Trophoblast cell (in vitro differentiated cells and primary cell): ENCODE measurements around the gene MYB.

Experiments used
- DNase-seq, 2 donors: peaks; one replicate each; pipeline ENCODE4 v3.0.0-alpha.2; 2016
- H2AFZ ChIP-seq: 2 replicates; pipeline ENCODE4 v1.6.1; 2013; ENCODE audit warnings: low read length, moderate library complexity, mild to moderate bottlenecking; ENCODE audit not compliant: insufficient read depth, poor library complexity
- H2AK5ac ChIP-seq: 2 replicates; pipeline ENCODE4 v1.6.1; 2013; ENCODE audit warnings: mild to moderate bottlenecking, low read length
- H2BK120ac ChIP-seq: 2 replicates; pipeline ENCODE4 v1.6.1; 2013; ENCODE audit warnings: low read length, mild to moderate bottlenecking, moderate library complexity; ENCODE audit not compliant: insufficient read depth, poor library complexity
- H2BK12ac ChIP-seq: 2 replicates; pipeline ENCODE4 v1.6.1; 2013; ENCODE audit warnings: mild to moderate bottlenecking, low read length, moderate library complexity
- H2BK5ac ChIP-seq: 2 replicates; pipeline ENCODE4 v1.6.1; 2013; ENCODE audit warnings: low read length, low read depth, moderate library complexity, mild to moderate bottlenecking; ENCODE audit not compliant: poor library complexity
- H3K14ac ChIP-seq: 2 replicates; pipeline ENCODE4 v1.6.1; 2013; ENCODE audit warnings: mild to moderate bottlenecking, low read length
- H3K18ac ChIP-seq: 2 replicates; pipeline ENCODE4 v1.6.1; 2013; ENCODE audit warnings: mild to moderate bottlenecking, low read length
- H3K23ac ChIP-seq: 2 replicates; pipeline ENCODE4 v1.6.1; 2013; ENCODE audit warnings: low read length
- H3K27ac ChIP-seq: 2 replicates; pipeline ENCODE4 v1.5.1; 2013; ENCODE audit warnings: low read depth, mild to moderate bottlenecking, inconsistent platforms, low read length, moderate library complexity
- H3K27me3 ChIP-seq: 2 replicates; pipeline ENCODE4 v1.6.1; 2013; ENCODE audit warnings: inconsistent platforms, mild to moderate bottlenecking, low read length, moderate library complexity; ENCODE audit not compliant: insufficient read depth
- H3K36me3 ChIP-seq, 2 experiments: 1 replicate in 1 of 2; 2 replicates in 1 of 2; pipeline ENCODE4 v1.6.1; 2013; ENCODE audit warnings: low read length in 2 of 2, mild to moderate bottlenecking in 2 of 2, moderate library complexity in 1 of 2; ENCODE audit not compliant: insufficient read depth in 2 of 2, control insufficient read depth in 1 of 2
- H3K4ac ChIP-seq: 2 replicates; pipeline ENCODE4 v1.6.1; 2013; ENCODE audit warnings: low read depth, mild to moderate bottlenecking, low read length, moderate library complexity
- H3K4me1 ChIP-seq, 2 experiments: 1 replicate in 1 of 2; 2 replicates in 1 of 2; pipeline ENCODE4 v1.6.1; 2013; ENCODE audit warnings: low read length in 2 of 2, mild to moderate bottlenecking in 2 of 2, moderate library complexity in 1 of 2; ENCODE audit not compliant: insufficient read depth in 2 of 2, control insufficient read depth in 1 of 2
- H3K4me2 ChIP-seq: 2 replicates; pipeline ENCODE4 v1.6.1; 2013; ENCODE audit warnings: inconsistent platforms, mild to moderate bottlenecking, low read length, moderate library complexity
- H3K4me3 ChIP-seq: 2 replicates; pipeline ENCODE4 v1.5.1; 2013; ENCODE audit warnings: mild to moderate bottlenecking, low read depth, low read length, inconsistent platforms
- H3K79me1 ChIP-seq: one replicate; pipeline ENCODE4 v1.6.1; 2013; ENCODE audit warnings: low read length
- H3K79me2 ChIP-seq: 2 replicates; pipeline ENCODE4 v1.6.1; 2013; ENCODE audit warnings: low read length, mild to moderate bottlenecking; ENCODE audit not compliant: control insufficient read depth, insufficient read depth, poor library complexity
- H3K9ac ChIP-seq: 2 replicates; pipeline ENCODE4 v1.6.1; 2013; ENCODE audit warnings: mild to moderate bottlenecking, low read length
- H3K9me3 ChIP-seq: 2 replicates; pipeline ENCODE4 v1.6.1; 2013; ENCODE audit warnings: low read depth, mild to moderate bottlenecking, control low read depth, inconsistent platforms, low read length; ENCODE audit not compliant: insufficient read depth
- H4K12ac ChIP-seq: 2 replicates; pipeline ENCODE4 v1.6.1; 2013; ENCODE audit warnings: low read depth, mild to moderate bottlenecking, low read length, moderate library complexity
- H4K8ac ChIP-seq: 2 replicates; pipeline ENCODE4 v1.6.1; 2013; ENCODE audit warnings: low read depth, mild to moderate bottlenecking, low read length, moderate library complexity
- H4K91ac ChIP-seq: one replicate; pipeline ENCODE4 v1.6.1; 2013; ENCODE audit warnings: low read depth, mild to moderate bottlenecking, low read length, moderate library complexity
- WGBS: extraction: QIAGEN DNeasy Blood & Tissue Kit; methylation state at CpG from one replicate; pipeline ENCODE4 v1.1.7; 2013; ENCODE audit warnings: missing lambda C conversion rate; ENCODE audit not compliant: insufficient read length, insufficient coverage; ENCODE audit errors: extremely low coverage; 5-methylcytosine and 5-hydroxymethylcytosine counted together

Gene MYB

GRCh38 chr6:135145063-135145800 is 35.9 kb upstream of the MYB start:
- Histone ChIP-seq H2BK5ac (no peak overlapping the region), H3K79me2 (no peaks in the 10 kb centered on the region), H3K4ac (no peak overlapping the region), H3K4me2 (no peak overlapping the region), H3K9me3 (no peaks in the 10 kb centered on the region), H2BK120ac (no peak overlapping the region), H3K4me3 (no peak overlapping the region), H2AFZ (no peak overlapping the region), H4K8ac (no peak overlapping the region), H3K27ac (no peak overlapping the region), H3K14ac (no peak overlapping the region), H3K4me1 (no peaks in the 10 kb centered on the region), H2BK12ac (no peak overlapping the region), H3K23ac (no peak overlapping the region), H2AK5ac (no peak overlapping the region), H4K91ac (no peak overlapping the region), H4K12ac (no peak overlapping the region), H3K27me3 (no peaks in the 10 kb centered on the region), H3K18ac (no peak overlapping the region), H3K36me3 (no peaks in the 10 kb centered on the region), H3K79me1 (no peaks in the 10 kb centered on the region), H3K9ac (no peak overlapping the region)
- peak; percentile 3 to 69 for DNase-seq
- no CpG with 5 or more reads among the region's 2 CpGs for WGBS

GRCh38 chr6:135146162-135146934 is 34.8 kb upstream of the MYB start:
- H3K9ac ChIP-seq, result peak overlapping the region; percentile 14
- no peak overlapping the region for H2AFZ ChIP-seq
- H3K4me1 ChIP-seq, result no peaks in the 10 kb centered on the region
- no peaks in the 10 kb centered on the region for H3K79me1 ChIP-seq
- H3K9me3 ChIP-seq, result no peaks in the 10 kb centered on the region
- H2BK12ac ChIP-seq, result no peak overlapping the region
- H3K4me2 ChIP-seq, result no peak overlapping the region
- H4K8ac ChIP-seq, result no peak overlapping the region
- H3K14ac ChIP-seq, result no peak overlapping the region
- no peaks in the 10 kb centered on the region for H3K27me3 ChIP-seq
- H3K23ac ChIP-seq, result no peak overlapping the region
- no peaks in the 10 kb centered on the region for H3K79me2 ChIP-seq
- H3K27ac ChIP-seq, result no peak overlapping the region
- no peak overlapping the region for H4K91ac ChIP-seq
- WGBS, result no CpG with 5 or more reads among the region's 7 CpGs
- H3K4me3 ChIP-seq, result no peak overlapping the region
- no peak overlapping the region for H2BK120ac ChIP-seq
- no peak overlapping the region for H3K18ac ChIP-seq
- no peak overlapping the region for H4K12ac ChIP-seq
- H2AK5ac ChIP-seq, result no peak overlapping the region
- no peak for DNase-seq
- no peak overlapping the region for H2BK5ac ChIP-seq
- no peaks in the 10 kb centered on the region for H3K36me3 ChIP-seq
- H3K4ac ChIP-seq, result no peak overlapping the region

GRCh38 chr6:135147637-135148592 is 33.2 kb upstream of the MYB start:
- Histone ChIP-seq H3K27me3 (no peaks in the 10 kb centered on the region), H2BK12ac (no peak overlapping the region), H3K9ac (no peak overlapping the region), H3K18ac (no peak overlapping the region), H3K79me2 (no peaks in the 10 kb centered on the region), H3K27ac (no peak overlapping the region), H3K4me2 (no peak overlapping the region), H2BK120ac (no peak overlapping the region), H4K8ac (no peak overlapping the region), H2AFZ (no peak overlapping the region), H2BK5ac (no peak overlapping the region), H3K4me3 (no peak overlapping the region), H3K4me1 (no peaks in the 10 kb centered on the region), H3K23ac (no peak overlapping the region), H3K4ac (no peak overlapping the region), H3K79me1 (no peaks in the 10 kb centered on the region), H4K91ac (no peak overlapping the region), H4K12ac (no peak overlapping the region), H3K14ac (no peak overlapping the region), H3K36me3 (no peaks in the 10 kb centered on the region), H2AK5ac (no peak overlapping the region), H3K9me3 (no peaks in the 10 kb centered on the region)
- no peak for DNase-seq
- WGBS, result no CpG with 5 or more reads among the region's 5 CpGs

- no peak overlapping the region for H3K23ac ChIP-seq
- H3K9me3 ChIP-seq, result no peaks in the 10 kb centered on the region
- H3K79me2 ChIP-seq, result no peaks in the 10 kb centered on the region
- H4K12ac ChIP-seq, result no peak overlapping the region
- no peak overlapping the region for H4K91ac ChIP-seq
- no peaks in the 10 kb centered on the region for H3K27me3 ChIP-seq
- H2AFZ ChIP-seq, result no peak overlapping the region
- no peak overlapping the region for H2AK5ac ChIP-seq
- WGBS, result no CpG with 5 or more reads among the region's 3 CpGs
- H3K14ac ChIP-seq, result no peak overlapping the region
- no peaks in the 10 kb centered on the region for H3K4me1 ChIP-seq
- H2BK12ac ChIP-seq, result no peak overlapping the region
- H3K9ac ChIP-seq, result no peak overlapping the region
- no peak overlapping the region for H3K18ac ChIP-seq
- no peak overlapping the region for H3K4me2 ChIP-seq
- H4K8ac ChIP-seq, result no peak overlapping the region
- no peak overlapping the region for H2BK120ac ChIP-seq
- DNase-seq, result no peak
- H3K4me3 ChIP-seq, result no peak overlapping the region
- H2BK5ac ChIP-seq, result no peak overlapping the region
- no peaks in the 10 kb centered on the region for H3K79me1 ChIP-seq
- no peaks in the 10 kb centered on the region for H3K36me3 ChIP-seq
- no peak overlapping the region for H3K27ac ChIP-seq
- no peak overlapping the region for H3K4ac ChIP-seq
Observed at GRCh38 chr6:135148889-135149288, 32.2 kb upstream of the MYB start.
